Colonic mucosa (tissue), 4 donors: ENCODE results near the gene MED15. TPM values are rescaled to one million over a fixed set of nuclear protein-coding genes. Genes with fewer than 3 reads are reported as not detected.
A peak's percentile ranks its signal among the peaks of the same experiment; 100 is the strongest.

Source experiments
- DNase-seq: peaks from one replicate; pipeline ENCODE4 v3.0.0-alpha.2; 2020
- H3K27ac ChIP-seq: fragments of 200-600 bp; one replicate; pipeline ENCODE4 v1.8.0; 2021
- H3K27me3 ChIP-seq: fragments of 200-600 bp; one replicate; pipeline ENCODE4 v1.8.0; 2021
- H3K36me3 ChIP-seq: fragments of 200-600 bp; one replicate; pipeline ENCODE4 v1.8.0; 2021
- H3K4me1 ChIP-seq: fragments of 200-600 bp; one replicate; pipeline ENCODE4 v1.8.0; 2021; ENCODE audit warnings: mild to moderate bottlenecking
- H3K4me3 ChIP-seq: fragments of 200-600 bp; one replicate; pipeline ENCODE4 v1.8.0; 2021
- H3K9ac ChIP-seq, 2 donors: one replicate each; pipeline ENCODE4 v1.7.0; 2013; ENCODE audit warnings: control low read depth in 2 of 2, low read depth in 2 of 2, low read length in 2 of 2
- H3K9me3 ChIP-seq: fragments of 200-600 bp; one replicate; pipeline ENCODE4 v1.8.0; 2021
- CTCF ChIP-seq: fragments of 200-600 bp; IDR thresholded peaks from one replicate; pipeline ENCODE4 v1.8.0; 2022; ENCODE audit warnings: antibody characterized with exemption, mild to moderate bottlenecking
- intact Hi-C: fragments of 100-400 bp; cut with DNase I; formaldehyde crosslinking; loops from one replicate; pipeline ENCODE4 v1.14.1; 2022
- total RNA-seq, 2 donors: library from RNA; stranded (reverse); fragmentation: NEBNext Ultra II Directional in 1 of 2; extraction: Animal tissue kit (Norgen Biotek cat#: 25700) in 1 of 2; gene quantifications; one replicate each; pipeline ENCODE4 v1.2.1, GENCODE V29; 2021
- donor health status: healthy.
- donor health status: DM: no; HTN: no; CAD: no.
- donor health status: DM: no; HTN: no; CAD: no.

MED15 gene
- total RNA-seq, 2 donors from 2014 or later: 93.1 to 102 TPM

- Histone ChIP-seq H3K9me3 (no peaks in the 10 kb centered on the region), H3K4me1 (no peaks in the 10 kb centered on the region), H3K4me3 (no peak overlapping the region), H3K27me3 (no peaks in the 10 kb centered on the region), H3K36me3 (no peaks in the 10 kb centered on the region), H3K27ac (peak overlapping the region; percentile 33), H3K9ac (no peak overlapping the region)
- no peak for DNase-seq
- intact Hi-C loops: no loop called here
- TF ChIP-seq CTCF: no peak
Measured at GRCh38 chr22:20463324-20464095, 43.9 kb upstream of the MED15 start.

GRCh38 chr22:20464096-20464614, 43.3 kb upstream of the MED15 start:
- Histone ChIP-seq H3K27me3 (no peaks in the 10 kb centered on the region), H3K4me1 (no peaks in the 10 kb centered on the region), H3K4me3 (no peak overlapping the region), H3K9ac (no peak overlapping the region), H3K9me3 (no peaks in the 10 kb centered on the region), H3K36me3 (no peaks in the 10 kb centered on the region), H3K27ac (peak overlapping the region; percentile 33)
- DNase-seq: no peak
- intact Hi-C loops: no loop called here
- no peak for TF ChIP-seq CTCF

GRCh38 chr22:20464912-20465758, 42.3 kb upstream of the MED15 start:
- TF ChIP-seq CTCF: no peak
- Histone ChIP-seq H3K4me1 (no peaks in the 10 kb centered on the region), H3K27ac (peak overlapping the region; percentile 33), H3K36me3 (no peaks in the 10 kb centered on the region), H3K4me3 (no peak overlapping the region), H3K9ac (no peak overlapping the region), H3K9me3 (no peaks in the 10 kb centered on the region), H3K27me3 (no peaks in the 10 kb centered on the region)
- intact Hi-C loops: no loop called here
- DNase-seq: no peak

- H3K36me3 ChIP-seq: no peaks in the 10 kb centered on the region
- no peak overlapping the region for H3K9ac ChIP-seq
- no peak overlapping the region for H3K4me3 ChIP-seq
- no peak overlapping the region for H3K27ac ChIP-seq
- no peaks in the 10 kb centered on the region for H3K27me3 ChIP-seq
- no peak for TF ChIP-seq CTCF
- no peaks in the 10 kb centered on the region for H3K9me3 ChIP-seq
- DNase-seq: no peak
- H3K4me1 ChIP-seq: no peaks in the 10 kb centered on the region
- intact Hi-C loops: no loop called here
Measured at GRCh38 chr22:20465759-20466077, 41.7 kb upstream of the MED15 start.

GRCh38 chr22:20466659-20467379, 40.6 kb upstream of the MED15 start:
- H3K27me3 ChIP-seq: no peaks in the 10 kb centered on the region
- H3K36me3 ChIP-seq: no peaks in the 10 kb centered on the region
- no peak for TF ChIP-seq CTCF

More at GRCh38 chr22:20466659-20467379, 40.6 kb upstream of the MED15 start:
- no peak for DNase-seq
- no peaks in the 10 kb centered on the region for H3K9me3 ChIP-seq
- intact Hi-C loops: no loop called here
- H3K4me1 ChIP-seq: no peaks in the 10 kb centered on the region
- H3K27ac ChIP-seq: no peak overlapping the region
- no peak overlapping the region for H3K9ac ChIP-seq
- no peak overlapping the region for H3K4me3 ChIP-seq
